SK-N-SH (cell line): ENCODE data around the gene C1QBP. TPM values are rescaled to one million over a fixed set of nuclear protein-coding genes. Genes with fewer than 3 reads are reported as not detected.

ENCODE experiments used
- CTCF ChIA-PET: fragments of 300-600, 350-600 bp; formaldehyde crosslinking; extraction: SDS; loops from one replicate; lab custom pipeline; 2021; lab: Yijun Ruan, JAX
- POLR2A ChIA-PET: fragments of 350-600 bp; sonication (Branson Sonifier 250); formaldehyde crosslinking; extraction: SDS; loops from one replicate; lab custom pipeline; 2020; ENCODE audit warnings: antibody characterized with exemption, inconsistent platforms; lab: Yijun Ruan, JAX
- DNase-seq: peaks from one replicate; pipeline ENCODE4 v3.0.0; 2012
- H2AFZ ChIP-seq: fragments of 200-600 bp; sonication (generic); 2 replicates; pipeline ENCODE4 v1.8.1; 2016; ENCODE audit warnings: antibody characterized with exemption, mild to moderate bottlenecking, low read depth
- H3F3A ChIP-seq: fragments of 200-600 bp; sonication (generic); replicated peaks from 2 replicates; pipeline ENCODE3; 2016; ENCODE audit warnings: antibody characterized with exemption, mild to moderate bottlenecking; ENCODE audit not compliant: insufficient read depth
- H3K27ac ChIP-seq, 2 experiments: fragments of 200-500 bp in 1 of 2; fragments of 200-600 bp in 1 of 2; sonication (Bioruptor generic) in 1 of 2; sonication (generic), shearing (Covaris generic) in 1 of 2; 2 replicates each; pipeline versions ENCODE4 v1.5.1 to v1.6.1; 2014 to 2016; ENCODE audit warnings: low read depth in 2 of 2, inconsistent platforms in 1 of 2, low read length in 1 of 2, mild to moderate bottlenecking in 1 of 2, mixed read lengths in 1 of 2
- H3K27me3 ChIP-seq: fragments of 200-600 bp; sonication (generic), shearing (Covaris generic); 2 replicates; pipeline ENCODE4 v1.6.1; 2016; ENCODE audit warnings: mixed run types; ENCODE audit not compliant: insufficient read depth
- H3K36me3 ChIP-seq, 2 experiments: fragments of 200-500 bp in 1 of 2; fragments of 200-600 bp in 1 of 2; sonication (Bioruptor generic) in 1 of 2; sonication (generic) in 1 of 2; replicated peaks in 1 of 2; 2 replicates each; pipeline versions ENCODE3 to v1.5.1; 2014 to 2016; ENCODE audit warnings: low read length in 1 of 2, mild to moderate bottlenecking in 1 of 2; ENCODE audit not compliant: insufficient read depth in 2 of 2, control insufficient read depth in 1 of 2
- H3K4me1 ChIP-seq, 2 experiments: fragments of 200-500 bp in 1 of 2; fragments of 200-600 bp in 1 of 2; sonication (Bioruptor generic) in 1 of 2; sonication (generic), shearing (Covaris generic) in 1 of 2; 2 replicates each; pipeline versions ENCODE4 v1.5.1 to v1.6.1; 2014 to 2016; ENCODE audit warnings: low read depth in 1 of 2, low read length in 1 of 2, mixed run types in 1 of 2; ENCODE audit not compliant: insufficient read depth in 2 of 2, control insufficient read depth in 1 of 2
- H3K4me2 ChIP-seq: fragments of 200-600 bp; sonication (generic), shearing (Covaris generic); 2 replicates; pipeline ENCODE4 v1.6.1; 2017; ENCODE audit warnings: mixed run types
- H3K4me3 ChIP-seq, 2 experiments: fragments of 200-500 bp in 1 of 2; fragments of 200-600 bp in 1 of 2; sonication (Bioruptor generic) in 1 of 2; sonication (generic), shearing (Covaris generic) in 1 of 2; 2 replicates each; pipeline versions ENCODE4 v1.5.1 to v1.8.1; 2014 to 2016; ENCODE audit warnings: low read depth in 2 of 2, inconsistent platforms in 1 of 2, low read length in 1 of 2, mild to moderate bottlenecking in 1 of 2, mixed read lengths in 1 of 2, moderate library complexity in 1 of 2
- H3K79me2 ChIP-seq: fragments of 200-600 bp; sonication (generic); 2 replicates; pipeline ENCODE4 v1.8.1; 2017; ENCODE audit warnings: mild to moderate bottlenecking; ENCODE audit not compliant: insufficient read depth
- H3K9ac ChIP-seq: fragments of 200-600 bp; sonication (generic); 2 replicates; pipeline ENCODE4 v1.6.1; 2017; ENCODE audit warnings: mixed run types
- H3K9me2 ChIP-seq: fragments of 200-600 bp; sonication (generic); 2 replicates; pipeline ENCODE4 v1.6.1; 2017; ENCODE audit warnings: mixed run types
- H3K9me3 ChIP-seq: fragments of 200-600 bp; sonication (generic); 2 replicates; pipeline ENCODE4 v1.6.1; 2017; ENCODE audit warnings: mixed run types, mild to moderate bottlenecking, moderate library complexity
- H4K20me1 ChIP-seq: fragments of 200-600 bp; sonication (generic); 2 replicates; pipeline ENCODE4 v1.6.1; 2017; ENCODE audit warnings: mild to moderate bottlenecking, mixed run types; ENCODE audit not compliant: insufficient read depth
- EP300 ChIP-seq, 2 experiments: IDR thresholded peaks; 2 replicates each; pipeline versions ENCODE4 v1.4.0 to v1.6.1; 2012; ENCODE audit warnings: borderline replicate concordance in 1 of 2, low read depth in 1 of 2, low read length in 1 of 2
- EZH2phosphoT487 ChIP-seq: fragments of 200-600 bp; sonication (generic); IDR thresholded peaks from 2 replicates; pipeline ENCODE4 v1.6.1; 2017; ENCODE audit warnings: low read depth, mixed run types, mild to moderate bottlenecking, antibody characterized with exemption, moderate library complexity, borderline replicate concordance
- FOXM1 ChIP-seq: IDR thresholded peaks from 2 replicates; pipeline ENCODE4 v1.4.0; 2012; ENCODE audit warnings: low read depth, mild to moderate bottlenecking
- GABPA ChIP-seq: IDR thresholded peaks from 2 replicates; pipeline ENCODE4 v1.4.0; 2012; ENCODE audit warnings: low read depth, mild to moderate bottlenecking
- GATA2 ChIP-seq: sonication (generic); formaldehyde crosslinking; IDR thresholded peaks from 2 replicates; pipeline ENCODE4 v1.5.0; 2020; ENCODE audit warnings: mild to moderate bottlenecking, missing genetic modification reagents
- JUND ChIP-seq: IDR thresholded peaks from 2 replicates; pipeline ENCODE4 v1.4.0; 2012
- MAX ChIP-seq: IDR thresholded peaks from 2 replicates; pipeline ENCODE4 v1.4.0; 2012; ENCODE audit warnings: low read depth
- NFIC ChIP-seq: IDR thresholded peaks from 2 replicates; pipeline ENCODE4 v1.4.0; 2012; ENCODE audit warnings: borderline replicate concordance
- NRF1 ChIP-seq: IDR thresholded peaks from 2 replicates; pipeline ENCODE4 v1.6.1; 2012; ENCODE audit warnings: low read depth, mild to moderate bottlenecking, low read length
- RAD21 ChIP-seq: IDR thresholded peaks from 2 replicates; pipeline ENCODE4 v1.6.1; 2012; ENCODE audit warnings: mild to moderate bottlenecking, low read length
- REST ChIP-seq: IDR thresholded peaks from 2 replicates; pipeline ENCODE4 v1.6.1; 2012; ENCODE audit warnings: mild to moderate bottlenecking, low read depth, low read length, moderate library complexity
- RXRA ChIP-seq: IDR thresholded peaks from 2 replicates; pipeline ENCODE4 v1.4.0; 2012; ENCODE audit warnings: low read depth, mild to moderate bottlenecking, borderline replicate concordance
- TAF1 ChIP-seq: IDR thresholded peaks from 2 replicates; pipeline ENCODE4 v1.6.1; 2012; ENCODE audit warnings: low read depth, mild to moderate bottlenecking, low read length, moderate library complexity, borderline replicate concordance
- TCF12 ChIP-seq: IDR thresholded peaks from 2 replicates; pipeline ENCODE4 v1.4.0; 2012
- TEAD4 ChIP-seq: IDR thresholded peaks from 2 replicates; pipeline ENCODE4 v1.4.0; 2012; ENCODE audit warnings: mild to moderate bottlenecking, borderline replicate concordance; ENCODE audit not compliant: insufficient read depth
- YY1 ChIP-seq: IDR thresholded peaks from 2 replicates; pipeline ENCODE4 v1.4.0; 2012; ENCODE audit warnings: low read depth, mild to moderate bottlenecking
- whole genome bisulfite sequencing: methylation state at CpG from one replicate; pipeline ENCODE4 v1.1.6; 2017; ENCODE audit warnings: low lambda C conversion rate; 5-methylcytosine and 5-hydroxymethylcytosine counted together
- polyA plus RNA-seq, 3 experiments: library from polyadenylated mRNA; depleted of rRNA; stranded (reverse); fragments of >200 nt; gene quantifications; 2 replicates each; pipeline ENCODE4 v1.2.3, GENCODE V29; 2012
- TF ChIP-seq, protein P1 (sequence below): IDR thresholded peaks from 2 replicates; pipeline ENCODE4 v1.4.0; 2012; ENCODE audit warnings: low read depth, borderline replicate concordance
- TF ChIP-seq, protein P2 (sequence below): fragments of 200-600 bp; sonication (generic); IDR thresholded peaks from 2 replicates; pipeline ENCODE4 v1.6.1; 2017; ENCODE audit warnings: antibody characterized with exemption, mild to moderate bottlenecking, moderate library complexity
- TF ChIP-seq, protein P3 (sequence below): IDR thresholded peaks from 2 replicates; pipeline ENCODE4 v1.4.0; 2012; ENCODE audit warnings: low read depth, borderline replicate concordance

C1QBP gene
- polyA plus RNA-seq, 1 of the 3 experiments (the other 2 are of a cell fraction), result 269 TPM

- H3K4me3 ChIP-seq, result peak overlapping the region; percentile 88 to 98
- peaks cover 17% of the 10 kb centered on the region for H3F3A ChIP-seq
- H3K9me3 ChIP-seq, result no peaks in the 10 kb centered on the region
- ChIA-PET POLR2A (interaction anchor here (1.0 to 2.2 kb wide), 5 partner anchors 10 to 49 kb away, joined by 3 to 35 read pairs (median 6); partner anchors contain the start of genes C1QBP, DERL2, MIS12 and NUP88), CTCF (interaction anchor here (1.0 to 7.9 kb wide), 4 partner anchors 11 to 32 kb away, joined by 3 to 66 read pairs (median 4); partner anchors contain the start of gene C1QBP)
- peak overlapping the region; percentile 95 for H3K4me2 ChIP-seq
- peak overlapping the region; percentile 74 for H3K9ac ChIP-seq
- peaks cover 9% of the 10 kb centered on the region for H4K20me1 ChIP-seq
- H3K27me3 ChIP-seq, result no peaks in the 10 kb centered on the region
- H3K9me2 ChIP-seq, result no peaks in the 10 kb centered on the region
- peaks cover 57% of the 10 kb centered on the region for H3K79me2 ChIP-seq
- 1% methylated on average over 17 of the region's 17 CpGs for WGBS
- peaks cover 19 to 24% of the 10 kb centered on the region in 2 experiments for H3K36me3 ChIP-seq
- DNase-seq, result peak; percentile 36
- H2AFZ ChIP-seq, result peak overlapping the region; percentile 80
- no peak for TF ChIP-seq REST
- no peak for TF ChIP-seq MAX
- no peak for TF ChIP-seq TEAD4
- no peak for TF ChIP-seq NRF1
- TF ChIP-seq TCF12, result no peak
- TF ChIP-seq FOXM1, result no peak
- TF ChIP-seq RXRA, result no peak
- TF ChIP-seq EP300 (IDR thresholded peaks at IDR 0.05; ENCODE audit: borderline replicate concordance in 1 of 2, low read depth in 1 of 2, low read length in 1 of 2), result no peak
- TF ChIP-seq YY1, result no peak
- no peak for TF ChIP-seq GATA2 (CRISPR knock-in tag)
- TF ChIP-seq, protein P1, sequence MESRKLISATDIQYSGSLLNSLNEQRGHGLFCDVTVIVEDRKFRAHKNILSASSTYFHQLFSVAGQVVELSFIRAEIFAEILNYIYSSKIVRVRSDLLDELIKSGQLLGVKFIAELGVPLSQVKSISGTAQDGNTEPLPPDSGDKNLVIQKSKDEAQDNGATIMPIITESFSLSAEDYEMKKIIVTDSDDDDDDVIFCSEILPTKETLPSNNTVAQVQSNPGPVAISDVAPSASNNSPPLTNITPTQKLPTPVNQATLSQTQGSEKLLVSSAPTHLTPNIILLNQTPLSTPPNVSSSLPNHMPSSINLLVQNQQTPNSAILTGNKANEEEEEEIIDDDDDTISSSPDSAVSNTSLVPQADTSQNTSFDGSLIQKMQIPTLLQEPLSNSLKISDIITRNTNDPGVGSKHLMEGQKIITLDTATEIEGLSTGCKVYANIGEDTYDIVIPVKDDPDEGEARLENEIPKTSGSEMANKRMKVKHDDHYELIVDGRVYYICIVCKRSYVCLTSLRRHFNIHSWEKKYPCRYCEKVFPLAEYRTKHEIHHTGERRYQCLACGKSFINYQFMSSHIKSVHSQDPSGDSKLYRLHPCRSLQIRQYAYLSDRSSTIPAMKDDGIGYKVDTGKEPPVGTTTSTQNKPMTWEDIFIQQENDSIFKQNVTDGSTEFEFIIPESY, result no peak
- no peak for TF ChIP-seq NFIC
- TF ChIP-seq, protein P2, sequence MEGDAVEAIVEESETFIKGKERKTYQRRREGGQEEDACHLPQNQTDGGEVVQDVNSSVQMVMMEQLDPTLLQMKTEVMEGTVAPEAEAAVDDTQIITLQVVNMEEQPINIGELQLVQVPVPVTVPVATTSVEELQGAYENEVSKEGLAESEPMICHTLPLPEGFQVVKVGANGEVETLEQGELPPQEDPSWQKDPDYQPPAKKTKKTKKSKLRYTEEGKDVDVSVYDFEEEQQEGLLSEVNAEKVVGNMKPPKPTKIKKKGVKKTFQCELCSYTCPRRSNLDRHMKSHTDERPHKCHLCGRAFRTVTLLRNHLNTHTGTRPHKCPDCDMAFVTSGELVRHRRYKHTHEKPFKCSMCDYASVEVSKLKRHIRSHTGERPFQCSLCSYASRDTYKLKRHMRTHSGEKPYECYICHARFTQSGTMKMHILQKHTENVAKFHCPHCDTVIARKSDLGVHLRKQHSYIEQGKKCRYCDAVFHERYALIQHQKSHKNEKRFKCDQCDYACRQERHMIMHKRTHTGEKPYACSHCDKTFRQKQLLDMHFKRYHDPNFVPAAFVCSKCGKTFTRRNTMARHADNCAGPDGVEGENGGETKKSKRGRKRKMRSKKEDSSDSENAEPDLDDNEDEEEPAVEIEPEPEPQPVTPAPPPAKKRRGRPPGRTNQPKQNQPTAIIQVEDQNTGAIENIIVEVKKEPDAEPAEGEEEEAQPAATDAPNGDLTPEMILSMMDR, result no peak
- TF ChIP-seq, protein P3, sequence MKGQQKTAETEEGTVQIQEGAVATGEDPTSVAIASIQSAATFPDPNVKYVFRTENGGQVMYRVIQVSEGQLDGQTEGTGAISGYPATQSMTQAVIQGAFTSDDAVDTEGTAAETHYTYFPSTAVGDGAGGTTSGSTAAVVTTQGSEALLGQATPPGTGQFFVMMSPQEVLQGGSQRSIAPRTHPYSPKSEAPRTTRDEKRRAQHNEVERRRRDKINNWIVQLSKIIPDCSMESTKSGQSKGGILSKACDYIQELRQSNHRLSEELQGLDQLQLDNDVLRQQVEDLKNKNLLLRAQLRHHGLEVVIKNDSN, result no peak
- no peak for TF ChIP-seq EZH2phosphoT487
- no peak for TF ChIP-seq RAD21
- no peak for TF ChIP-seq TAF1
- TF ChIP-seq JUND, result no peak
- TF ChIP-seq GABPA, result no peak
- peak overlapping the region; percentile 63 to 74 for H3K27ac ChIP-seq
- H3K4me1 ChIP-seq, result peaks cover 0 to 13% of the 10 kb centered on the region in 2 experiments; a peak in 2 of 4 replicates
Measured at GRCh38 chr17:5468075-5468473, 29.1 kb upstream of the C1QBP start.
